H4 (cell line): ENCODE measurements around the gene FAM174C. TPM values are rescaled to one million over a fixed set of nuclear protein-coding genes. Genes with fewer than 3 reads are reported as not detected.
"Not testable (repeated sequence)": the region's sequence is repeated elsewhere in the genome, so short reads cannot be mapped to it uniquely, and the experiment has no call there.

ENCODE experiments used
- DNase-seq: peaks from one replicate; pipeline ENCODE4 v3.0.0-alpha.2; 2015; ENCODE audit warnings: low spot score
- total RNA-seq: library from RNA; depleted of rRNA; stranded (reverse); fragments of >200 nt; shearing (Covaris generic); gene quantifications from 2 replicates; pipeline ENCODE4 v1.2.3, GENCODE V29; 2014; rRNA removed

Gene FAM174C
- total RNA-seq, 1 experiment from 2014 or later, result 59.5 TPM

- not testable (repeated sequence) for DNase-seq
Observed at GRCh38 chr19:1320282-1320650, 44.9 kb downstream of the FAM174C start.

DNA sequence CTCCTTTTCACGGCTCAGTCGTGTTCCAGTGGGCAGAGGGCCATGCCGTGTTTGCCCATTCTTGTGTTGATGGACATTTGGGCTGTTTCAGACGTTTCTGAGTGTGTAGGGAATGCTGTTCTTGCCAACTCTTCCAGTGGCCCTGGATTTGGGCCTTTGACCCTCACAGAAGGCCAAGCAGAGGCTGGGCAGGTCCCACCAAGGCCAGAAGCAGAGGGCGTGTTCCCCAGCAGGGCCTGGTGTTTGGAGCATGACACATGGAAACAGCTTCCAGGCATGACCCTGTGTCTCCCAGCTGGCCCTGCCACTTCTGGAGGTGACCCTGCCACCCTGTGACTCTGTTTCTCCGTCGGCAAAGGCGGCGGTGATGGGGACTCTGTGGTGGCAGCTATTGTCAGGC is 46.2 kb downstream of the FAM174C start:
- no peak for DNase-seq

GRCh38 chr19:1322198-1322981 is 47.1 kb downstream of the FAM174C start:
- DNase-seq, result no peak

- no peak for DNase-seq
Observed at GRCh38 chr19:1324249-1324805, 49.0 kb downstream of the FAM174C start.

DNA sequence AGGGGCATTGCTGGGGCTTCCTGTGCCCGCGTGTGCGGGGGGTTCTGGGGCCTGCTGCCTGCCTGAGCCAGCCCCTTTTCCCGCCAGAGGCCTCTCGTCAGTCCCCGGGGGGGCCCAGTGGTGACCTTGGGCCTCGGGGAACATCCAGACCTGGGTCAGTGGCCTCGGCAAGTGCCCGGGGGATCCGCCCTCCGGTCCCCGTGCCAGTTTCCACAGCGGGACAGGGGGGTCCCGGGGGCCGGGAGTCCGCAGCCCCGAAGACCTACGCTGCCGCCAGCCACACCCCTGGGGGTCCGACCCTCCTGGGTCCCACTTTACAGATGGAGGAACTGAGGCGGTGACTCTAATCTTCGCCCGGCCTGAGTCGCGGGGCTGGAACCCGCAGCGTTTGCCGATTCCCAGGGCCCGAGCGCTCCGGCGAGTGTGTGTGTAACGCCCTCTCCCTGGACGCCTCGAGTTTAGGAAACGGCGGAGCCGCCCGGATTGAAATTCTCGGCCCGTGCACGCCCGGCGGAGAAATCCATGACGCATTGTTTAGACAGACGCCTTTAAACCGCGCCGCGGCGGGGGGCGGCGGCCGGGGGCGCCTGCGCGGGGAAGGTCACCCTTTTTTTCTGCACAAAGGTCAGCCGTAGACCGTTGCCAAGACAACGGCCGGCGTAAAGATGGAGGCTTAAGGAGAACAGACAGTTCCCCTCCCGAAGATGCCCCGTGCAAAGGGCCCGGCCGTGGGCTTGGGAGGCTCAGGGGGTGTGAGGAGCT is 49.7 kb downstream of the FAM174C start:
- peak; percentile 38 for DNase-seq

DNA sequence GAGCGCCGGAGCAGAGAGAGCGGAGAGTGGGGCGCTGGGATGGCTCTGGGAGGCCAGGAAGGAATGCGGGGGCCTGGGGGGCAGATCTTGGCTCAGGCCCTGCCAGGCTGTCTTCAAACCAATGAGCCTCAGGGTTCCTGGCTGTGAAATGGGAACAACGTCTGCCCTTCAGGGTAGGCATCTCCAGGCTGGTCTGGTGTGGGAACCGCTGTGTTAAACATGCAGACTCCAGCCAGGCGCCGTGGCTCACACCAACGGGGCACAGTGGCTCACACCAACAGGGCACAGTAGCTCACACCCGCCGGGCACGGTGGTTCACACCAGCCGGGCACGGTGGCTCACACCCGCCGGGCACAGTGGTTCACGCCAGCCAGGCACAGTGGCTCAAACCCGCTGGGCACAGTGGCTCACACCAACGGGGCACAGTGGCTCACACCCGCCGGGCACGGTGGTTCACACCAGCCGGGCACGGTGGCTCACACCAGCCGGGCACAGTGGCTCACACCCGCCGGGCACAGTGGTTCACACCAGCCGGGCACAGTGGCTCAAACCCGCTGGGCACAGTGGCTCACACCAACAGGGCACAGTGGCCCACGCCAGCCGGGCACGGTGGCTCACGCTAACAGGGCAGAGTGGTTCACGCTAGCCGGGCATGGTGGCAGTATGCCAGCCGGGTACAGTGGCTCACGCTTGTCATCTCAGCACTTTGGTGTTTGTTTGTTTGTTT is 50.4 kb downstream of the FAM174C start:
- DNase-seq, result no peak

- no peak for DNase-seq
Observed at GRCh38 chr19:1327125-1327524, 51.8 kb downstream of the FAM174C start.

Other genes starting within 250 kb of the FAM174C start
- gene CNN2, start 248.9 kb upstream of the FAM174C start, total RNA-seq, result 111 and 123 TPM in 2 replicates
- 2.9 and 3.6 TPM in 2 replicates for gene ABCA7, start 235.4 kb upstream of the FAM174C start, total RNA-seq
- 2.4 and 3.2 TPM in 2 replicates for gene ARHGAP45, start 208.4 kb upstream of the FAM174C start, total RNA-seq
- gene POLR2E, start 180.2 kb upstream of the FAM174C start, total RNA-seq, result 237 and 244 TPM in 2 replicates
- gene GPX4, start 171.5 kb upstream of the FAM174C start, total RNA-seq, result 470 and 493 TPM in 2 replicates
- 8.6 and 14.8 TPM in 2 replicates for gene SBNO2, start 101.3 kb upstream of the FAM174C start, total RNA-seq
- 17.4 and 28.7 TPM in 2 replicates for gene STK11, start 69.8 kb upstream of the FAM174C start, total RNA-seq
- 0.37 and 1.2 TPM in 2 replicates for gene CBARP, start 37.5 kb upstream of the FAM174C start, total RNA-seq
- 34.9 and 37.0 TPM in 2 replicates for gene ATP5F1D, start 33.8 kb upstream of the FAM174C start, total RNA-seq
- 2.4 and 4.2 TPM in 2 replicates for gene MIDN, start 26.9 kb upstream of the FAM174C start, total RNA-seq
- gene CIRBP, start 6.2 kb upstream of the FAM174C start, total RNA-seq, result 196 and 197 TPM in 2 replicates
- 1.0 and 3.3 TPM in 2 replicates for gene EFNA2, start 10.3 kb downstream of the FAM174C start, total RNA-seq
- gene NDUFS7, start 108.4 kb downstream of the FAM174C start, total RNA-seq, result 67.9 and 87.2 TPM in 2 replicates
- 15.5 and 18.9 TPM in 2 replicates for gene GAMT, start 126.0 kb downstream of the FAM174C start, total RNA-seq
- 47.6 and 59.4 TPM in 2 replicates for gene DAZAP1, start 132.1 kb downstream of the FAM174C start, total RNA-seq
- gene RPS15, start 162.9 kb downstream of the FAM174C start, total RNA-seq, result 1,025 and 1,178 TPM in 2 replicates
- 0.02 and 1.5 TPM in 2 replicates for gene APC2, start 174.6 kb downstream of the FAM174C start, total RNA-seq
- 7.9 and 10.5 TPM in 2 replicates for gene C19orf25, start 203.7 kb downstream of the FAM174C start, total RNA-seq
- gene PCSK4, start 214.8 kb downstream of the FAM174C start, total RNA-seq, result 0.31 TPM in 1 of 2 replicates, not detected in the other
- 0.92 and 1.2 TPM in 2 replicates for gene REEP6, start 215.7 kb downstream of the FAM174C start, total RNA-seq
- 0.72 and 1.8 TPM in 2 replicates for gene ADAMTSL5, start 237.5 kb downstream of the FAM174C start, total RNA-seq
- gene PLK5, start 248.5 kb downstream of the FAM174C start, total RNA-seq, result not detected in 2 replicates